OCI-LY7 (cell line): ENCODE measurements around the gene SPATA16. TPM values are rescaled to one million over a fixed set of nuclear protein-coding genes. Genes with fewer than 3 reads are reported as not detected.

Source experiments
- BruUV-seq: library from RNA; stranded (reverse); fragments of 400-500 nt; replicated peaks from 2 replicates; lab custom pipeline; 2021; lab: Mats Ljungman, UMichigan
- CTCF ChIA-PET: fragments of 300-600 bp; sonication (Branson Sonifier 250); formaldehyde crosslinking; loops from one replicate; lab custom pipeline; 2022; ENCODE audit warnings: antibody characterized with exemption; ENCODE audit not compliant: unreplicated experiment; lab: Charles Lee
- POLR2A ChIA-PET: fragments of 300-600 bp; sonication (Branson Sonifier 250); formaldehyde crosslinking; loops from one replicate; lab custom pipeline; 2022; ENCODE audit warnings: antibody characterized with exemption; lab: Charles Lee
- DNase-seq: peaks from one replicate; pipeline ENCODE4 v3.0.0-alpha.2; 2015; ENCODE audit warnings: low spot score
- H2AFZ ChIP-seq: fragments of 200-600 bp; sonication (generic), shearing (Covaris generic); 2 replicates; pipeline ENCODE4 v1.6.1; 2014; ENCODE audit warnings: mild to moderate bottlenecking, antibody characterized with exemption, low read length, moderate library complexity
- H3K27ac ChIP-seq: fragments of 200-600 bp; sonication (generic); 2 replicates; pipeline ENCODE4 v1.5.1; 2014; ENCODE audit warnings: mixed run types, low read depth, mild to moderate bottlenecking, moderate library complexity, low read length, inconsistent platforms; ENCODE audit not compliant: poor library complexity, severe bottlenecking
- H3K36me3 ChIP-seq: fragments of 200-600 bp; sonication (generic); 2 replicates; pipeline ENCODE4 v1.6.1; 2014; ENCODE audit warnings: mild to moderate bottlenecking, antibody characterized with exemption, low read length, moderate library complexity, mixed read lengths; ENCODE audit not compliant: insufficient read depth
- H3K4me1 ChIP-seq: fragments of 200-600 bp; sonication (generic); 2 replicates; pipeline ENCODE4 v1.5.1; 2014; ENCODE audit warnings: mild to moderate bottlenecking, low read length; ENCODE audit not compliant: insufficient read depth, poor library complexity, severe bottlenecking
- H3K4me2 ChIP-seq: fragments of 200-600 bp; sonication (generic); 2 replicates; pipeline ENCODE4 v1.6.1; 2014; ENCODE audit warnings: mild to moderate bottlenecking, low read length
- H3K4me3 ChIP-seq: fragments of 200-600 bp; sonication (generic); 2 replicates; pipeline ENCODE4 v1.5.1; 2014; ENCODE audit warnings: mild to moderate bottlenecking, low read depth, low read length; ENCODE audit not compliant: poor library complexity, severe bottlenecking
- H3K79me2 ChIP-seq: fragments of 200-600 bp; sonication (generic); 2 replicates; pipeline ENCODE4 v1.6.1; 2016; ENCODE audit warnings: low read depth, mild to moderate bottlenecking, low read length, moderate library complexity, mixed read lengths; ENCODE audit not compliant: insufficient read depth
- H3K9me2 ChIP-seq: fragments of 200-600 bp; sonication (generic); 2 replicates; pipeline ENCODE4 v1.6.1; 2016; ENCODE audit warnings: mild to moderate bottlenecking, low read length, mixed read lengths; ENCODE audit not compliant: insufficient read depth
- H3K9me3 ChIP-seq: fragments of 200-600 bp; sonication (generic); 2 replicates; pipeline ENCODE4 v1.6.1; 2014; ENCODE audit warnings: mild to moderate bottlenecking, mixed run types, low read length, mixed read lengths
- H4K20me1 ChIP-seq: fragments of 200-600 bp; sonication (generic); 2 replicates; pipeline ENCODE4 v1.6.1; 2014; ENCODE audit warnings: mild to moderate bottlenecking, antibody characterized with exemption, low read length, moderate library complexity, mixed read lengths; ENCODE audit not compliant: insufficient read depth
- CTCF ChIP-seq: fragments of 200-600 bp; sonication (generic); conservative IDR thresholded peaks from 2 replicates; pipeline ENCODE4 v1.5.1; 2014; ENCODE audit warnings: mild to moderate bottlenecking, antibody characterized with exemption, low read length, moderate library complexity, mixed read lengths
- EZH2phosphoT487 ChIP-seq: fragments of 200-600 bp; sonication (generic); IDR thresholded peaks from 2 replicates; pipeline ENCODE4 v1.6.1; 2018; ENCODE audit warnings: low read depth, borderline replicate concordance, mild to moderate bottlenecking, mixed run types, antibody characterized with exemption, low read length, moderate library complexity, mixed read lengths
- intact Hi-C: fragments of 100-400 bp; cut with micrococcal nuclease; formaldehyde crosslinking; loops from one replicate; pipeline ENCODE4 v1.10.0; 2022; ENCODE audit not compliant: unreplicated experiment
- total RNA-seq, 2 experiments: library from RNA; depleted of rRNA in 1 of 2; stranded (reverse); fragments of >200 nt in 1 of 2; shearing (Covaris generic) in 1 of 2; gene quantifications; 2 replicates each; pipeline ENCODE4 v1.2.3, GENCODE V29; 2014 to 2022

Gene SPATA16
- total RNA-seq, 2 experiments from 2014 or later = not detected

- BruUV-seq = no TSS peak
- Histone ChIP-seq H3K4me2 (no peak overlapping the region), H3K9me2 (no peaks in the 10 kb centered on the region), H3K27ac (no peak overlapping the region), H4K20me1 (no peaks in the 10 kb centered on the region), H3K36me3 (no peaks in the 10 kb centered on the region), H3K79me2 (no peaks in the 10 kb centered on the region), H3K4me3 (no peak overlapping the region), H3K9me3 (no peaks in the 10 kb centered on the region), H2AFZ (no peak overlapping the region), H3K4me1 (no peaks in the 10 kb centered on the region)
- TF ChIP-seq EZH2phosphoT487 (no peak), CTCF (no peak)
- intact Hi-C loops = no loop called here
- DNase-seq = no peak
- ChIA-PET POLR2A (no interaction called here), CTCF (no interaction called here)
Measured at GRCh38 chr3:173018758-173019157, 122.3 kb downstream of the SPATA16 start.

- no peaks in the 10 kb centered on the region for H3K9me3 ChIP-seq
- H4K20me1 ChIP-seq = no peaks in the 10 kb centered on the region
- CTCF ChIA-PET = no interaction called here
- no peak overlapping the region for H2AFZ ChIP-seq
- no peaks in the 10 kb centered on the region for H3K4me1 ChIP-seq
- no TSS peak for BruUV-seq
- POLR2A ChIA-PET = interaction anchor here (0.9 kb wide), 1 partner anchor 25 kb away, joined by 3 read pairs; no protein-coding TSS in a partner anchor
- TF ChIP-seq CTCF = no peak
- TF ChIP-seq EZH2phosphoT487 = no peak
- no peaks in the 10 kb centered on the region for H3K79me2 ChIP-seq
- H3K36me3 ChIP-seq = no peaks in the 10 kb centered on the region
- no peaks in the 10 kb centered on the region for H3K9me2 ChIP-seq
- no peak overlapping the region for H3K4me3 ChIP-seq
- intact Hi-C loops = no loop called here
- H3K4me2 ChIP-seq = no peak overlapping the region
- DNase-seq = no peak
- H3K27ac ChIP-seq = no peak overlapping the region
Measured at GRCh38 chr3:173013219-173013832, 127.7 kb downstream of the SPATA16 start.

GRCh38 chr3:173009410-173009809, 131.6 kb downstream of the SPATA16 start:
- intact Hi-C loops = no loop called here
- H3K9me3 ChIP-seq = no peaks in the 10 kb centered on the region
- DNase-seq = no peak
- no peaks in the 10 kb centered on the region for H3K36me3 ChIP-seq
- no peaks in the 10 kb centered on the region for H3K4me1 ChIP-seq
- H3K79me2 ChIP-seq = no peaks in the 10 kb centered on the region
- no peak overlapping the region for H2AFZ ChIP-seq
- CTCF ChIA-PET = no interaction called here
- H3K4me2 ChIP-seq = no peak overlapping the region
- POLR2A ChIA-PET = interaction anchor here (1.2 kb wide), 1 partner anchor 9 kb away, joined by 3 read pairs; no protein-coding TSS in a partner anchor
- H4K20me1 ChIP-seq = no peaks in the 10 kb centered on the region
- H3K9me2 ChIP-seq = no peaks in the 10 kb centered on the region
- no peak for TF ChIP-seq CTCF
- no peak overlapping the region for H3K27ac ChIP-seq
- BruUV-seq = no TSS peak
- no peak overlapping the region for H3K4me3 ChIP-seq
